Skeletal muscle cell (primary cell): ENCODE data around the gene RACK1.

Source experiments
- DNase-seq: peaks from one replicate; pipeline ENCODE4 v3.0.0-alpha.2; 2010; ENCODE audit warnings: low read depth
- H3K4me3 ChIP-seq: 2 replicates; pipeline ENCODE4 v1.5.1; 2011; ENCODE audit warnings: low read depth, mild to moderate bottlenecking, control low read depth, low read length, moderate library complexity

The RACK1 gene

DNA sequence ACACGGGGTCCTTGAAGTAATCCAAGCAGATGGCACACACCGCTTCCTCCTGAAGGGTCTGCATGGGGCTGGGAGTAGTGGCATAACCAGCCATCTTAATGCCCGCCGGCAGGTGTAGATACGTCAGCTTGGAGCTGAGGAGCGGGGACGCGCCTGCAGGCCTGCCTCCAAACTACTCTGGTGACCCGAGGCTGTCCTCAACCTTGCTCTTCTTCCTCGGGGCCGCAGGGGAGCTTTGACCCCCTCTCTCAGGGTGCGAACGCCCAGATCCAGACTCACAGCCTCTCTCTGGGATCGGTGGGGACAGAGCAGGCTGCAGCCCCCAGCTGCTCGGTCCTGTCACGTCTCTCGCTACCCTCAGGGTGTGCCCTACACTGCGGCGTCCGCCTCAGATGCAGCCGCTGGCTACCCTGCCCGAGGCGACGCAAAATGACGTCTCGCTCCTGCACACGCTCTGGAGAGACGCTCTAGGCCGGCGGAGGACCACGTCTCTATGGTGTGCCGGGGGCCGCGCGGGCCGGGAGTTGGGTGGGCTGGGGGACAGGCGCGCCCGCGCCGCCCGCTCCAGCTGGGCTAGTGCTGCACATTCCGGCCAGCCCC, 17.1 kb upstream of the RACK1 start, which contains the start of gene TRIM52:
Gene TRIM52, minus strand, starts transcription at position 424 of the 600 bp plus-strand sequence. Its CDS starts 330 bp downstream, at position 94.
- peak; percentile 72 for DNase-seq

GRCh38 chr5:181259974-181260719, 16.4 kb upstream of the RACK1 start:
- H3K4me3 ChIP-seq = peak overlapping the region; percentile 95
- no peak for DNase-seq

More for the DNA sequence above, 17.1 kb upstream of the RACK1 start, which contains the start of gene TRIM52:
- peak within 1 kb of the TSS; percentile 95 for H3K4me3 ChIP-seq

GRCh38 chr5:181259283-181259682, 15.6 kb upstream of the RACK1 start:
- peak overlapping the region; percentile 95 for H3K4me3 ChIP-seq
- no peak for DNase-seq

- DNase-seq = no peak
- peak overlapping the region; percentile 95 for H3K4me3 ChIP-seq
These were observed 14.9 kb upstream of the RACK1 start for GRCh38 chr5:181258576-181258975.

GRCh38 chr5:181255836-181256578, 12.3 kb upstream of the RACK1 start:
- H3K4me3 ChIP-seq = no peak overlapping the region
- DNase-seq = no peak

- no peak overlapping the region for H3K4me3 ChIP-seq
- no peak for DNase-seq
These were observed 11.6 kb upstream of the RACK1 start for GRCh38 chr5:181255276-181255675.

GRCh38 chr5:181248277-181248676, 4.6 kb upstream of the RACK1 start:
- DNase-seq = no peak
- peak overlapping the region; percentile 65 for H3K4me3 ChIP-seq

GRCh38 chr5:181246276-181247049, 2.8 kb upstream of the RACK1 start:
- DNase-seq = peak; percentile 63
- H3K4me3 ChIP-seq = peak overlapping the region; percentile 65

- peak overlapping the region; percentile 65 for H3K4me3 ChIP-seq
- DNase-seq = no peak
These were observed 1.9 kb upstream of the RACK1 start for GRCh38 chr5:181245427-181246275.

DNA sequence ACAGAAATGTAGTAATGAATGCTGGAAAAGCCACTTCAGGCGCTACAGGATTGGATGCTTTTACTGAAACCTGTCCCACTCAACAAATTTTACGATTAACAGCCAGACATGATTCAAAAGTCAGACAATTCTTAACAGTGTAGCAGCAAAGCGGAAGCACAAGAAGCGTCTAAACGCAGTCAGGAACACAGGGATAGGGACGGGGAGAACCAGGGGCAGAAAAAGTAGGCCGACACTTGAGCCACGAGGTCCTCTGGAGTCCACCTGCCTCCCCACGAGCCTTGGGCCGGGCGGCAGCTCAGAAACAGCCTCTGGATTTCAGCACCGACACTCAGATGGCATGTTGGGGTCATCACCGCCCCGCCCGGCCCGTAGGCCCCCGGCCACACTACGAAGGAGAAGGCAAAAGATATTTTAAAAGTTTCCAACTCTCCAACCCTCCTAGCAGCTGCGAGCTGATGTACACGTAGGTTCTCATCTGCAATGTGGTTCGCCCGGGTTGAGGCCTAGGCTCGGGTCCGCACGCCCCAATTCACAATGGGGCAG, 615 bp downstream of the RACK1 start:
- peak overlapping the region; percentile 94 for H3K4me3 ChIP-seq
- no peak for DNase-seq

GRCh38 chr5:181242031-181242451, 1.7 kb downstream of the RACK1 start:
- DNase-seq = no peak
- H3K4me3 ChIP-seq = peak overlapping the region; percentile 94

GRCh38 chr5:181241393-181241975, 2.2 kb downstream of the RACK1 start:
- H3K4me3 ChIP-seq = peak overlapping the region; percentile 94
- no peak for DNase-seq

DNA sequence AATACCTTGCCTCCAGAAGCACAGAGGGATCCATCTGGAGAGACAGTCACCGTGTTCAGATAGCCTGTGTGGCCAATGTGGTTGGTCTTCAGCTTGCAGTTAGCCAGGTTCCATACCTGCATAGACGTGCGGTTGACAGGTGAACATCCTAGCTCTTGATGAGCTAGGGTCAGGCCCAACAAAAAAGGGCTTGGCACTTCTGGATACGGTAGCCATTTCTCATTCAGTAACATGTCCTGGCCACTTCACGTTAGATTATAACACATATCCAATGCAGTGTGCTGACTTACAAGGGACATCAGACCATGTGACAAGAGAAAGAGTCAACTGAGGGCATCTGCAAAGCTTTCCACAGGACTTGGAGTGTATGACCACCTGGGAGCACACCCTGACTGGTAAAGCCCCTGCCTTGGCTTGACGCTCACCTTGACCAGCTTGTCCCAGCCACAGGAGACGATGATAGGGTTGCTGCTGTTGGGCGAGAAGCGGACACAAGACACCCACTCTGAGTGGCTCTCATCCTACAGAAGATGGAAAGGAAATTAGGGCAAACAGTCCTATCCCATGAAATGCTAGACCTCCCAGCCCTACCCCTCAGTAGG, 4.5 kb downstream of the RACK1 start:
- no peak for DNase-seq
- no peak overlapping the region for H3K4me3 ChIP-seq

DNA sequence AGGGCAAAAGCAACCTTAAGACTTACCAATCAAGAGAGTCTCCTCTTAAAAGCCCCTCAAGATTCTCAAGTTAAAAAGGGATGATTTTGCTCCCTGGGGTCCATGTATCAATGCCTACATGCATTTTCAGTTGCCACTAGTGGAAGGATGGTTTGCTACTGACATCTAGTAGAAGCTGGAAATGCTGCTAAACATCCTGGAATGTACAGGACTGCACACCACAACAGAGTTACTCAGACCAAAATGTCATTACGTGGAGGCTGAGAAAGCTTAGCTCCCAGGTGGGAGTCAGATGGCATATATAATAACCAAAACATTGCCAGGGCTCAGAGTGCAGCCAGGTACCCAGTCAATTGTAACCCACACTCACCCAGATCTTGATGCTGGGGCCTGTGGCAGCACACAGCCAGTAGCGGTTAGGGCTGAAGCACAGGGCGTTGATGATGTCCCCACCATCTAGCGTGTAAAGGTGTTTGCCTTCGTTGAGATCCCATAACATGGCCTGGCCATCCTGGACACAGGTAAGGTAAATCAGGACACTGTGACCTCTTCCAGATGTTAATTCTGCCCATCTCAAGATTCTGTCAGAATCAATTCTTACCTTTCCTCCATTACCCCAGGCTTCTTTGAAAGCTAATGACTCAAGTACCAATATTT, 5.8 kb downstream of the RACK1 start:
- no peak for DNase-seq
- H3K4me3 ChIP-seq = no peak overlapping the region

DNA sequence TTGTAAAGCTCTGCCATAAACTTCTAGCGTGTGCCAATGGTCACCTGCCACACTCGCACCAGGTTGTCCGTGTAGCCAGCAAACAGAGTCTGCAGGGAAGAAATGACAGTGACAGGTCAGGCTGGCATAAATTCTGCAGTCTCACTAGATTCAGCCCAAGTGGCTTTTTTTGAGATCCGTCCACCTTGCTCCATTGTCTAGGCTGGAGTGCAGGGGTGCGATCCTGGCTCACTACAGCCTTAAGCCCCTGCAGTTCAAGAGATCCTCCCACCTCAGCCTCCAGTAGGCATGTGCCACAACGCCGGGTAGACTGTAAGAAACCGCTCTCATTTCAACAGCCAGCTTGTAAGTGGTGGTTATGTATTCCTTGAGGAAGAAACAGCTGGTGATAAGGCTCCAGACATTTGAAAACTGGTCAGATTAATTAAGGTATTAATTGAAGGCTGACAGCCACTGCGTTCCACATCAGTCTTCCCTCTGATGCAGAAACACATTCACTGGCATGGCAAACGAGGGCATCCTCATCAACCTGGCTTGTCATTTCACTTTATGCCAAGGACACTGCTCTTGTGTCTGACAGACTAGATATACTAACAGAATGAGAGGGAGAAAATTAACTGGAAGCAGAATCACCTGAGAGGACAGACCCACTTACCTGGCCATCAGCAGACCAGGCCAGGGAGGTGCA, 6.6 kb downstream of the RACK1 start:
- H3K4me3 ChIP-seq = no peak overlapping the region
- DNase-seq = no peak

GRCh38 chr5:181236471-181236870, 7.2 kb downstream of the RACK1 start:
- H3K4me3 ChIP-seq = no peak overlapping the region

More at GRCh38 chr5:181236471-181236870, 7.2 kb downstream of the RACK1 start:
- no peak for DNase-seq
